KG1 (cell line): ENCODE results near the gene BLVRB.
"Not testable (repeated sequence)": the region's sequence is repeated elsewhere in the genome, so short reads cannot be mapped to it uniquely, and the experiment has no call there.

Experiments
- DNase-seq: peaks from one replicate; lab custom pipeline; 2025; lab: John Stamatoyannopoulos, UW

The BLVRB gene

GRCh38 chr19:40422748-40423566 is 42.6 kb downstream of the BLVRB start:
- DNase-seq, result no peak

GRCh38 chr19:40421993-40422747 is 43.4 kb downstream of the BLVRB start:
- DNase-seq, result no peak

GRCh38 chr19:40420766-40421765 is 44.5 kb downstream of the BLVRB start:
- DNase-seq, result peak; percentile 67

GRCh38 chr19:40420451-40420765 is 45.1 kb downstream of the BLVRB start:
- DNase-seq, result no peak

- no peak for DNase-seq
These were observed 45.8 kb downstream of the BLVRB start for GRCh38 chr19:40419780-40420179.

- no peak for DNase-seq
These were observed 46.4 kb downstream of the BLVRB start for GRCh38 chr19:40419066-40419612.

- no peak for DNase-seq
These were observed 47.5 kb downstream of the BLVRB start for GRCh38 chr19:40418040-40418439.

GRCh38 chr19:40417643-40417981 is 47.9 kb downstream of the BLVRB start:
- DNase-seq, result no peak

- peak; percentile 54 for DNase-seq
These were observed 48.5 kb downstream of the BLVRB start for GRCh38 chr19:40416918-40417642.

- no peak for DNase-seq
These were observed 49.8 kb downstream of the BLVRB start for GRCh38 chr19:40415768-40416167.

- no peak for DNase-seq
These were observed 50.7 kb downstream of the BLVRB start for GRCh38 chr19:40414542-40415535.

- DNase-seq, result no peak
These were observed 52.2 kb downstream of the BLVRB start, which contains the start of gene PRX for GRCh38 chr19:40413291-40413845. TSS of gene PRX (minus strand) at chr19:40413378. CDS start at chr19:40407932, 5,446 bp downstream.

- DNase-seq, result no peak
These were observed 52.7 kb downstream of the BLVRB start for GRCh38 chr19:40412866-40413265.

- DNase-seq, result no peak
These were observed 53.5 kb downstream of the BLVRB start for GRCh38 chr19:40411958-40412499.

- DNase-seq, result no peak
These were observed 54.3 kb downstream of the BLVRB start for GRCh38 chr19:40411125-40411842.

- no peak for DNase-seq
These were observed 55.5 kb downstream of the BLVRB start for GRCh38 chr19:40410030-40410389.

- not testable (repeated sequence) for DNase-seq
These were observed 57.0 kb downstream of the BLVRB start for GRCh38 chr19:40408598-40408925.

- no peak for DNase-seq
These were observed 57.6 kb downstream of the BLVRB start for GRCh38 chr19:40407714-40408597.
